NCI-H2227 treated with DMSO at 0.1 percent for 48 hours (cell line): ENCODE measurements around the gene POLR3A.
"Not testable (repeated sequence)": the region's sequence is repeated elsewhere in the genome, so short reads cannot be mapped to it uniquely, and the experiment has no call there.

Source experiments
- DNase-seq: peaks from one replicate; lab custom pipeline; 2025; lab: John Stamatoyannopoulos, UW

Gene POLR3A

DNA sequence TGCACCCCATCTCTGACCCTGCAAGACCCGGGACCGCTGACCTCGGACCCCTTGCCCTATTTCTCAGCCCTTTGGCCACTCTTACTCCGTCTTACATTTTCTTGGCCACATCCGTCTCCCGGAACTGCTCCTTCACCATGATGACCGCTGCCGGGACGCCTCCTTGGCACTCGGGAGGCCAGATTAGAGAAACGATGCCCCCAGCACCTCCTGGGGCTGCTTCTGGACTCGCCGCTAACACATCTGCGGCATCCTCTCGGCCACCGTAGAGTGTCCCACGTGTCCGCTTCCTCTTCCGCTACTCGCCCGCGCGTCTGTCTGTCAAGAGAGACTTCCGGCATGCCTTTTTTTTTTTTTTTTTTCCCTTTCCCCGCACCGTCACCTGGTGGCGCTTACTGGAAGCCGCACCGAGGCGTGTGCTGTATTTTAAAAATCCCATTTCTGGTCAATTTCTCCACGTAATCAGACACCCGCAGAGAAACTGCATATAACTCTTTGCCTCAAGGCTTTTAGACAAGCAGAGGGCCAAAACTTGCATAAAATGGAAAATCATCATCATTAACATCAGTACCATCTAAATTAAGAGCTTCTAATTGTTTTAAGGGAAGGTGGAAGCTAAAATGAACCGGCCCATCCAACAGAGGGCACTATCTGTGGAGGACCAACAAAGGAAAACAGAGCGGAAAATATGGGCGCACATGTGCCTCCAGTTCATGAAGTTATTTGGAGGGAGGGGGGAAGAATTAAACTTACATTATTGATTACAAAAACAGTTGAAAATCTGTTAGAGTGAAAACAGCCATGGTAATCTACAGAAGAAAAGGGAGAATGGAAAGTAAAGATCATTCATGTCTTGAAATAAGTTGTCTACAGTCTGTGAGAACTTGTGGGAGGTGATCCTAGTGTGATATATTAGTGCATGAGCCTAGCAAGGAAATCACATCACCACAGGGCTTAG lies at the start of gene POLR3A:
POLR3A (minus strand) TSS at position 247 of the 958 bp plus-strand sequence; CDS start at position 139, 108 bp downstream.
- peak; percentile 87 for DNase-seq

DNA sequence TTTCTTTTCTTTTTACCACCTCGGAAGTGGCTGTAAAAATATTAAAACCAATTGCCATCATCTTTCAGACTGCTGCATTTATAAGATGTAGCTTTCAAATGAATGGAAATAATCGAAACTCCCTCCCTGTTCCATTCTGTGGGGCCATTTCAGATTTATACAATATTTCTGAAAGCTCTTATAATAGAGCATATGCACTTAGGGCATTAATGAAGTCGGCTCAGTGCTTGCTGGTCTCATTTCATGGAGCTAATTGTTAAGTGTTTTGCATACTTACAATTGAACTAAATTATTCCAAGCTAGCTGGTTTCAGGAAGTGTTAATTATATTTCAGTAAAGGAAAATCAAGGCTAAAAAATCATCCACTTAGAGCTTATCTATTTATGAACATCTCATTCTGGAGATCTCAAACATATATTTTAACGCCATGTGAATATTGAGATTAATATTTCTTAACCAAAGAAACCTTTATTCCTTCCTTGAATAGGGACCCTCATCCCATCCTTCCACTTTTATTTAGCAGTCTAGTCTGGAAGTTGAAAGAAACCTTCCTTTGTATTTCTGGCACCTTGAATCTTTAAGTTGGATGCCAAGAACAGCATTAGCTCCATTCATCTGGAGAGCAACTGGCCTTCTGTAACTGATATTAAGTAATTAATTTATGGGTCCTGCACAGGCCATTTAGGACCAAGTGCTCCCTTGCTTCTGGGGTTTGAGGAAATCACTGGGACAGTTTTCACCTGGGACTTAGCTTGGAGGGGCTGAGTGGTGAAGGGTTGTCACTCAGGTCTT lies 49.4 kb upstream of the POLR3A start:
- DNase-seq: no peak

DNA sequence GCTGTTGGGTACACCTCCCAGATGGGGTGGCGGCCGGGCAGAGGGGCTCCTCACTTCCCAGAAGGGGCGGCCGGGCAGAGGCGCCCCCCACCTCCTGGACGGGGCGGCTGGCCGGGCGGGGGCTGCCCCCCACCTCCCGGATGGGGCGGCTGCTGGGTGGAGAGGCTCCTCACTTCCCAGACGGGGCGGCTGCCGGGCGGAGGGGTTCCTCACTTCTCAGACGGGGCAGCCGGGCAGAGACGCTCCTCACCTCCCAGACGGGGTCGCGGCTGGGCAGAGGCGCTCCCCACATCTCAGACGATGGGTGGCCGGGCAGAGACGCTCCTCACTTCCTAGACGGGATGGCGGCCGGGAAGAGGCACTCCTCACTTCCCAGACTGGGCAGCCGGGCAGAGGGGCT lies 46.5 kb upstream of the POLR3A start:
- not testable (repeated sequence) for DNase-seq

DNA sequence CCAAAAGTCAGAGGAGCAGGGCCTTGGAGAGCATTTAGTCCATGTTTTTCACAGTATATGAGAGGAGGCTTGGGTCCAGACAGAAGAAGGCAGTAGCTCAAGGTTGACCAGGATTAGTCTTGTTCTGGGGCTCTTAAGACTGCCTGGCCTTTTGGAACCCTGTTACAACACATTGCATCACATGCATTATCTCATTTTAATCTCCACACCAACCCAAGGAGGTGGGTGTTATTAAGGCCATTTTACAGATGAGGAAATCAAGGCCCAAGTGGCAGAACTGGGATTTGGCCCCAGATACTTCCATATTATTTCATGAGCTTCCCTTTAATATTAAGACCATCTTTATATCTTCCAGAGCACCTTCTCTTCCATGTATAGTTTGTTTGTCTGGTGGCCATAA lies 43.2 kb upstream of the POLR3A start:
- DNase-seq: no peak

DNA sequence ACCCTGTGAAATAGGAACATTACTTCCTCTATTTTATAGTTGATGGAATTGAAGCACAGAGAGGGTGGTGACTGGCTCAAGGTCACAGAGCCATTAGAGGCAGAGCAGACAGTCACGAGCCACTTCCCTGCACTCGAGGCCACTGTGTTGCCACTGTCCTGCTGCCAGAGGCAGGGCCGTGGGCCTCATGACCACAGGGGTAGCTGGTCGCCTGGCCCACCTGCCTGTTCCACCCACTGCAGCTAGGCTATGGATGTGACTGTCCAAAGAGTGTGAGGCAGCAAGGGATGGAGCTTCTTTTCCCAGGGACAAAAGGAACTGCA lies 42.5 kb upstream of the POLR3A start:
- no peak for DNase-seq

DNA sequence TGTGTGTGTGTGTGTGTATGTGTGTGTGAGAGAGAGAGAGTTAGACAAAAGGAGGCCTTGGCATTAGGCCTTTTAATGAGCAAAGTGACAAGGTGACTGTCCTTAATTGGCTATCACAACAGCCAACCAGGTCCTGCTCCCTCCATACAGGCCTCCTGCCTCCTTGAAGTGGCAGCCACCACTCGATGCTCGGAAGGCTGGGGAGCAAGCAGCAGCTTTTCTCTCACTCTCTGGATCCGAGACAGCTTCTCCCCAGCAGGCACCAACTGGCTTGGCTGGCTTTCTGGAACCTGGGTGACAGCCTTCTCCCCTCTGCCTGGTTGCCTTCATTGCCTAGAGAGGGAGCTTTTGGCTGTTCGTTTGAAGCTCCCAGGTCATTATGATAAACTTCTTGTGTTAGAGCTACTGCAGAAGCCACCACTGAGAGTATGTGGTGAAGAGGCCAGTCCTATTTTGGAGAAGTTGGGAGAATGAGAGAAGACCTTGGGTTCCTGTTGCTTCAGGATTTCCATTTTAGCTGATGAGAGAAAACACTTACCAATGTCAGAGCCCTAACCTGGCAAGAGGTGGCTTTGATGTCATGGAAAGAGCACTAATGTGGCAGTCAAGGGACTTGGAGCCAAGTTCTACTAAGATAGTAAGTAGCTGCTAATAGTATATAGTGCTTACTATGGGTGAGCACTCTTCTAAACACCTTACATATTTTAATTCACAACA lies 42.0 kb upstream of the POLR3A start:
- no peak for DNase-seq

DNA sequence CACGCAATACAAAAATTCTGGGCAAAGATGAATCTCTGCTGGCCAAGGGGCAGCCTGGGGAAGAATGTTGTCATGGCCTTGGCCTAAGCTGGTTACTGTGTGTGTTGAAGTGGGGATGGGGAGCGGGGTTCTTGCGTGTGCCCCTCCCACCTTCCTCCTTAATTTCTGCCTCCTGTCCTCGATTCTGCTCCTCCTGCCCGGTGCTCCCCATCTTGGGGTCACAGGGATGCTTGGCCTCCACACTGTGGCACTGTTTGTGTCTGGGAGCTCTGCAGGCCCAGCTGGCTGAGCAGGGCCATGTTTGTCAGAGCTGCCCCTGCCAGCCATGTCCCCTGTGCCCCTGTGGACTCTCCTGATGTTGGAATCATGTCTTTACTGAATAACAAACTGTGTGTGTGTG lies 41.4 kb upstream of the POLR3A start:
- no peak for DNase-seq

DNA sequence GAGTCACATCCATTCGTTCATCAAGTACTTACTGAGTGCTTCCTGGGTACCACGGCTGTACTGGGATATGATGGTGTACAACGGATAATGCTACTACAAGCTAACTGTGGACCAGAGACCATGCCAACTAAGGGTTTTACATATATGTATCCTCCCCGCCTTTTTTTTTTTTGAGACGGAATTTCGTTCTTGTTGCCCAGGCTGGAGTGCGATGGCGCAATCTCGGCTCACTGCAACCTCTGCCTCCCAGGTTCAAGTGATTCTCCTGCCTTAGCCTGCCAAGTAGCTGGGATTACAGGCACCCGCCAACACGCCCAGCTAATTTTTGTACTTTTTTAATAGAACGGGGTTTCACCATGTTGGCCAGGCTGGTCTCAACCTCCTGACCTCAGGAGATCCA lies 40.7 kb upstream of the POLR3A start:
- not testable (repeated sequence) for DNase-seq

DNA sequence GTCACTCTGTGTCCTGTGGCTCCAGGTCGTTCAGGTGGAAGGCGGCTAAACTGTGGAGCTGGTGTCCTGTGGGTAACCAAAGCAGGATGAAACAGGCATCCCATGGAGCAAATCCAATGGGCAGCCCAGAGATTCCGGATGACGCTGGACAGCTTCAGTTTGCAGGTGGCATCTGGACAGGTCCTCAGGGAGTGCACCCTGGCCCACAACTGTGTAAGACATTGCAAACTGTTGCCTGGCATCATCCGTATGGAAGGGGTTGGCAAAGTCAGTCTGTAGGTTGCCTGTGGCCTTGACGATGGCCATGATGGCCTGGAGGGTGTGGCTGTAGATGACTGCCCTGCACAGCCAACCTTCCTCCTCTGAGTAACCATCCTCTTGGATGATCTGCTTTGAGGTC lies 39.8 kb upstream of the POLR3A start:
- DNase-seq: no peak

DNA sequence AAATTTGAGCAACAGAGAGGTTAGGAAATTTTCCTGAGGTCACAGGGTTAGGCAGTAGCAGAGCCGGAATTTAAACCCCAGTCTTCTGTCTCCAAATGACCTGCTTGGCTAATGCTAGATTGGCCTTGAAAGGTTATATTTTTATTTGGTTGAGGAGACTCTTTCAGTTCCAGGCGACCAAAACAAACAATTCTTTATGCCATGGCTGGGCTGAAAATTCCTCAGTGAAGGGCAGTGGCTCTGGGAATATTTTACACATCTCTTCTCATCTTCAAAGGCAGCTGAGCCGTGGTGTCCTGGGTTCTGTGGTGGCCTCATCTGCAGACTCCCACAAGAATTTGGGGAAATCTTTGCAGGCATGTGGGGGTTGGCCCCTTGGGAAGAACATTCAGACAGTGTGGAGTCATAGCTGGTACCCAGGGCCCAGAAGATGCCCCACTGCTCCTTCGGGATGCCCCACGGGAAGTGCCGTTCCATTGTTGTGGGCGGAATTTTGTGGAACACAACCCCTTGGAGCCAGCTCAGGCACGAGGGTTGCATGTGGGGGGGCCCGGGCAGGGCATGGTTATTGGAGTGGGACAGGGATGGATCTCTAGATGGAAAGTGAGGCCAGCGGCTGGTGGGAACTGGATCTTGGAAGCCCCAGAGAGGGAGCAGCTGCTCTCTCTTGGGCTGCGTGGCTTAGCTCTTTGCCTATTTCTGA lies 37.6 kb upstream of the POLR3A start:
- no peak for DNase-seq

DNA sequence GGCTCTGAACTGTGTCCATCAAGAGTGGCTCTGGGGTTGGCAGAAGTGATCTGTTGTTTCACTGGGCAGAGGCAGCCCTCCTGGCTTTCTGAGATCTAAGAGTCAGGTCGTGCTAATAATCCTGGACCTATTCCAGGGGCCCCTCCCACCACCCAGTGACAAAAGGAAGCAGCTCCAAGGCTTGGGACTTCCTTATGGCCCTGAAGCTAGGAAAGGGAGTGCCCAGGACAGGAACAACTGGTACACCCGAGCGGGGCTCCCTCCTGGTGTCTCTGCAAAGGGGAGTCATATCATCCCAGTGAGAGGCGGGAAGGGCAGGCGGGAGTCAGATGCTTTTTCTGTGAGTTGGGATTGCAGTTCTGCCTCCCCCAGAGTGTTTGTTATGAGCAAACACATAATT lies 36.7 kb upstream of the POLR3A start:
- DNase-seq: no peak

DNA sequence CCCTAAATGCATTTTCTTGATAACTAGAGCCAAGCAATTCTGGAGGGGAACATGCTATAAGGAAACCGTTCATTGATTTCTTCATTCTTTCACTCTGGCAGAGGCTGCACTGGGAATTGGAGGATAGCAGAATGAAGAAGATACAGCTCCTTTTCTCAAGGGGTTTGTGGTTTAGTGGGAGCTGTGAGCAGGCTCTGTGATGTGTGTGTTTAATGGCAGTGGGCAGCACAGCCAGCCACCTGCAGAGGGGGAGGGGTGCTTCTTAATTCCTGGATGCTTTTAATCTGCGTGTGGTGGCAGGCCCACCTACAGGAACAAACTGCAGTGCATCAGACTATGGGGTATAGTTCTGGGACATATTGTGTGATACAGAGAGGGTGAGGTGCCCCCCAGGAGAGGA lies 36.3 kb upstream of the POLR3A start:
- DNase-seq: no peak

DNA sequence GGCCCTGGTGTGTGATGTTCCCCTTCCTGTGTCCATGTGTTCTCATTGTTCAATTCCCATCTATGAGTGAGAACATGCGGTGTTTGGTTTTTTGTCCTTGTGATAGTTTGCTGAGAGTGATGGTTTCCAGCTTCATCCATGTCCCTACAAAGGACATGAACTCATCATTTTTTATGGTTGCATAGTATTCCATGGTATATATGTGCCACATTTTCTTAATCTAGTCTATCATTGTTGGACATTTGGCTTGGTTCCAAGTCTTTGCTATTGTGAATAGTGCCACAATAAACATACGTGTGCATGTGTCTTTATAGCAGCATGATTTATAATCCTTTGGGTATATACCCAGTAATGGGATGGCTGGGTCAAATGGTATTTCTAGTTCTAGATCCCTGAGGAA lies 35.6 kb upstream of the POLR3A start:
- DNase-seq: not testable (repeated sequence)

DNA sequence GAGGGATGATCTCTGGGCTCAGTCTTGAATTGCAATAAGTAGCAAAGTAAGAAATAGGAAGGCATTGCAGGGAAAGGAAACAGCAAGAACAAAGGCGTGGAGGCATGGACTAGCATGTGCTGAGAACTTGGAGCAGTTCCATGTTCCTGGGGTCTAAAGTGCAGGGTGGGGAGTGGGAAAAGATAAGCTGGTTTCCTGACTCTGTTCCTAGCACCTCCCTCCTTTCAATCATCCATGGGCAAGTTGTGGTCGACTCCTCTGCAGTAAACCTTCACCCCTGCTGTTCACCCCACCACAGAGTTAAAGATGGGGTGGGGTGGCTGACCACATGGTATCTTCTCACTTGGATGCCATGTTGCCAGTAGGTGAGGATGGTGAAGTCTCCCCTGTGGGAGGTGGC lies 33.9 kb upstream of the POLR3A start:
- DNase-seq: no peak

DNA sequence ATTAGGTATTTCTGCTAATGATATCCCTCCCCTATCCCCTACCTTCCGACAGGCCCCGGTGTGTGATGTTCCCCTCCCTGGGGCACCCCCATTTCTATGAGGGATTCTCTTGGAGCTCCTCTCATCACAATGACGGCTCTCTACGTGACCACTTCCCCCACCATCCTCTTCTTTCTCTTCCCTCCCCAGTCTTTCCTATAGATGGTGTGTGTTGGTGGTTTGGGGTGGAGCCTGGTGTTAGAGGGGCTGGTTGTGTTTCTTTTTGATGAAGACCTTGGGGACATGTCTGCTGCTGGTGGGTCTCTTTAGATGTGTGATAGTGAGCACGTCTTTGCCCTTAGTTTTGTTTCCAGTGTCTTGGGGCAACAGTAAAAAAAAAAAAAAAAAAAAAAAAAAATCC lies 33.0 kb upstream of the POLR3A start:
- DNase-seq: no peak

DNA sequence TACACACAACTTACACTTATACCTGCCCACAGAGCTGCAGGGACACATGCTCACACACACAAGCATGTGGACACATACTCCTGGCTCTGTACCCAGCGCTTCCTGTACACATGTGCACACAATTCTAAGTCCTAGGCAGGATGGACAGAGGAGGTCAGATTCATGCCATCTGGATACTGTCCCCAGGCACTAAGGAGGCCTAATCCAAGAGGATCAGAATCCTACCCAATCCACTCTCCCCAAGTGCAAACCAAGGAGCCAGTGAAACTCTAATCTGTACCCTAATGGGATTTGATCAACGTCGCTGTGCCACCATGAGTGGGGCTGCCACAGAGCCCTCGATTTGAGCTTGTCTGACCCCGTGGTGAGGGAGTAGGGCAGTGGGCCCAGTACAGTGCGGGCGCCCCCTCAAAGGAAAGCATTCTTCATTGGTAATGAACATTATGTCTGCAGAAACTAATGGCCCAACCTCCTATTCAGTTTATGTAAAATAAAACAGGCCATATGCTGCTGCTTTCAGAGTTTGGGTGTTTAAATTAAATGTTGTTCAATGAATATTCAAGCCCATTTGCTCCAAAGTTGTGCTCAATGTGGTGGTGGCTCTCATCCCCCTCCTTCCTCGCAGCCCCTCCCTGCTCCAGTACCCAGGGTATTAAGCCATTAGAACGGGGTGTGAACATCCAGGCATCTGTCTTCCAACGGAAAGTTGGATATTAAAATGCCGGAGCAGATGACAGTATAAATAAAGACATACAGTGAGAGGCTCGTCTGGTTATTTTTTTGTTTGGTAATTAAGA lies 30.8 kb upstream of the POLR3A start:
- DNase-seq: no peak

DNA sequence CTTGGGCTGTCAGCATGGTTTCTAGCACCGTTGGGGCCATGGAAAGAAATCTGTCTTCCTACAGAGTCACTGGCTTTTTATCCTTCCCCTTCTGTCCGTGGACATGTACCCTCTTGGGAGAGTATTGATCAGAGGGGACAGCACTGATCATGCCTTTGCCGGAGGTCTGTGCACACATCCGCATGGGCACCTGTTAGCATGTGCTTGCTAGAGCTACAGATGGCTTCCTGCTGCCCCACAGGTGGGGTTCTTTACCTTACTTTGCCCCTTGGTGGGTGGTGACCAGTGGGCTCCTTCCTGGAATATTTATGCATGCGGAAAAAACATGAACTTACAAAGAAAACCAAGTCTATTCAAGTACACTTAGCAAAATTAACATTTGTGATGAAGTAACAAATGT lies 29.2 kb upstream of the POLR3A start:
- DNase-seq: no peak

DNA sequence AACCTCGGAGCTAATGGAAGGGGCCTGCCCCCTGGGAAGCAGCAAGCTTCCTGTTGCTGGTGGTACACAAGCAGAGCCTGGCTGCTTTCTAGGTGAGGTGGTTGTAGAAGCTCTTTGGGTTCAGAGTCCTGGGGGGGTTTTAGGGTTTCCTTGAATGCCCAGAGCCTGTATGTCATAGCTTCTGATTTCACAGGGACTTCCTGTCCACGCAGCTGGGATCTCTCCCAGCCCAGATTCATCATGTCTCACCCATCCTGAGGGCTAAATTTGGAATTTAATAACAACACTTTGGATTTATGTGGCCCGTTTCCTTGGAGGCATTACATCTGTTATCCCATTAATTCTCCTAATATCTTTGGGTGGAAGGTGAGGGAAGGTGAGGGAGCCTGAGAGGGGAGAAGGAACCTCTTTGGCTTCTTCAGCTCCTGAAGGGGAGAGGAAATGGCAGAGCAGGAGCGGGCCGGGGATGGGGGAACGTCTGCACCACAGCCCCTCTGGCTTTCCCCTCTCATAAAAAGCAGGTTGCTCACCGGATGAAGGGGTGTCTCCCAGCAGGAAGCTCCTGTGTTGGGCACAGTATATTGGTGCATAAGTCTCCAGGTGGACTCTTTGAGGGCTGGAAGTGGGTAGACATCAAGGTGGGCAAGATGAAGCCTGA lies 24.0 kb upstream of the POLR3A start:
- DNase-seq: no peak

DNA sequence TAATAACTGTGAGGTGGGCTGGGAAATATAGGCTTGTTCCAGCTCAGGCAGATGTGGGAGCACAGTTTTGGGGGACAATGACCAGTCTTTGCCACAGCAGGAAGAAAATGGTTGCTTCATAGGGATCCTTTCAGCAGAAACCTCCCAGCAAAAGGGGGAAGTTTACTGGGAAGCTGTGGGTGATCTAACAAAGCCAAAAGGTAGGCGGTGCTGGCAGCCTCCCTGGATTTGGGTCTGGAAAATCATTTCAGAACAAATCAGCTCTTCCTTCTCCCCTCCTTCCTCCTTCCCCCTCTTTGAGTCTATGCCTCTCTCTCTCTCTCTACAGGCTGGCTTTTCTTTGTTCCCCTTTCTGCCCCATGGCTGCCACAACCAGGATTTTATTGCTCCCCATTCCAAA lies 20.5 kb upstream of the POLR3A start:
- no peak for DNase-seq

DNA sequence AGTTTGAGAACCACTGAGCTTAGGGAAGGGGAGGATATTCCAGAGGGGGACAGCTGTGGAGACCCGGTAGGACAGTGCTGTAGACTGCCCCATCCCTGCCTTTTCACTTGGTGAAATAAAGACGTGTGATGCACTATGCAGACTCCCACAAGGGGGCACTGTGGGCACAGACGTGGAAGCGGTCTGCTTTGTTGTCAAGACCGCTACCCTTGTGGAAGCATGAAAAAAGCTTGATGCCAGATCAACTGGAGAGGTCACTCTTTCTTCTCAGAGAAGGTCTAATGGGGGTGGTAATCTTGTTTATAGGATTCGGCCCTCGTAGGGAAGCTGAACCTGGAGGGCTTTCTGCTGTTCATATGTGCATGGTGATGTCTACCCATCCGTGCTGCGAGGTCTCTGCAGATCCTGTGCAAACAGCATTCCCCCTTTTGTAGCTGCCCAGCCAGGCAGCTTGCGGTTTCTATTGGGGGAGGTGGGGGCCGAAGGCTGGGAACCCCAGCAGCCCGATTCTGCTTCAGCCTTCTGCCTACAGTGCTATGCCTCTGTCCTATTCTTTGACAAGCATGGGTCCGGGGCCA lies 18.1 kb upstream of the POLR3A start:
- peak; percentile 64 for DNase-seq
